ENCODE measurements around the gene PAX4. TPM values are rescaled to one million over a fixed set of nuclear protein-coding genes. Genes with fewer than 3 reads are reported as not detected.

Gene PAX4
- polyA plus RNA-seq, 3 donors: not detected

DNA sequence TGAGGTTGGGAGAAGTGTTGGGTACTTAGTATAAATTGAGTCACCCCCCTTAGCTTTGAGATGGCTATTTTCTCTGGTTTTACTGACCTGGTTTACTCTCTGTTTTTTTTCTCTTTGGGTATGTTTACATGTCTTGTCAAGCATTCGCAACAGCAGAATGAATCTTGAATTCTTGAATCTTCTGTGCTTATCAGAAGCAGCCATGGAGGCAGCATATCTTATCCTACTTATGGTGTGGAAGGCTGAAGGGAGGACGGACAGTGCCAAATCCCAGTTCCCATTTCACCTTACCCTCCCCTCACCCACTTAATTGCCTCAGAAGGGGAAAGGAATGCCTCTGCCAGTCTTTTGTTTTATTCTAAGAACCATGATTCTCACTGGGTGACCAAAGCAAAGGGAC, 37.8 kb upstream of the PAX4 start:
- Histone ChIP-seq H3K79me2 (ENCODE audit: insufficient read depth, low read length) (peaks cover 85% of the 10 kb centered on the region), H3K9me3 (replicated peaks in 1 of 2; ENCODE audit: control insufficient read depth in 1 of 2, insufficient read depth in 1 of 2, low read length in 2 of 2) (no peaks in the 10 kb centered on the region), H4K20me1 (ENCODE audit: insufficient read depth, low read length) (peaks cover 35% of the 10 kb centered on the region), H2AFZ (ENCODE audit: insufficient read depth, low read depth, low read length, poor library complexity, severe bottlenecking) (no peak overlapping the region), H3K36me3 (replicated peaks in 1 of 2; ENCODE audit: control insufficient read depth in 1 of 2, insufficient read depth in 2 of 2, low read length in 2 of 2) (peaks cover 0 to 22% of the 10 kb centered on the region in 2 donors), H3K9ac (ENCODE audit: insufficient read depth, low read length, poor library complexity, severe bottlenecking) (no peak overlapping the region), H3K27me3 (ENCODE audit: control insufficient read depth in 2 of 2, insufficient read depth in 2 of 2, low read length in 2 of 2) (no peaks in the 10 kb centered on the region), H3K4me2 (replicated peaks; ENCODE audit: extremely low read depth, low read length, poor library complexity, severe bottlenecking) (peak overlapping the region; percentile 76), H3K4me1 (ENCODE audit: control insufficient read depth in 1 of 2, insufficient read depth in 2 of 2, low read length in 2 of 2) (peaks cover 61 to 71% of the 10 kb centered on the region in 2 donors), H3K4me3 (replicated peaks in 1 of 3; ENCODE audit: low read depth in 2 of 3, low read length in 3 of 3) (peak overlapping the region in 1 of 3 experiments; percentile 53), H3K27ac (ENCODE audit: low read depth in 1 of 2, low read length in 2 of 2) (peak overlapping the region in 1 of 2 donors; percentile 74)
- TF ChIP-seq CTCF (IDR thresholded peaks at IDR 0.05): no peak
- no CpG with 5 or more reads among the region's 2 CpGs for whole genome bisulfite sequencing (ENCODE audit: insufficient coverage)
- peaks cover 14 to 26% of the 10 kb centered on the region in 2 donors for H3K36me3 Mint-ChIP-seq
- H3K27ac Mint-ChIP-seq: peak overlapping the region; percentile 25 to 94 (median 86)
- no peak for DNase-seq
- no peak overlapping the region for H3K4me3 Mint-ChIP-seq
- intact Hi-C loops (cut with micrococcal nuclease): loop anchor here in 1 of 2 donors (10.0 kb wide), 1 partner anchor 261 kb away; the partner anchor contains the start of gene ZNF800
- peaks cover 0 to 7% (median 0%) of the 10 kb centered on the region in 7 donors for H3K9me3 Mint-ChIP-seq
- peaks cover 71% of the 10 kb centered on the region for H3K4me1 Mint-ChIP-seq
- peaks cover 0 to 2% (median 0%) of the 10 kb centered on the region in 3 donors for H3K27me3 Mint-ChIP-seq (ENCODE audit: low read depth in 3 of 3)

- WGBS (ENCODE audit: insufficient coverage): 44% methylated on average over 3 of the region's 5 CpGs
- Histone ChIP-seq H3K79me2 (ENCODE audit: insufficient read depth, low read length) (peaks cover 75% of the 10 kb centered on the region), H3K4me2 (replicated peaks; ENCODE audit: extremely low read depth, low read length, poor library complexity, severe bottlenecking) (peak overlapping the region; percentile 76), H3K9ac (ENCODE audit: insufficient read depth, low read length, poor library complexity, severe bottlenecking) (no peak overlapping the region), H2AFZ (ENCODE audit: insufficient read depth, low read depth, low read length, poor library complexity, severe bottlenecking) (peak overlapping the region; percentile 58), H3K27ac (ENCODE audit: low read depth in 1 of 2, low read length in 2 of 2) (peak overlapping the region in 1 of 2 donors; percentile 74), H4K20me1 (ENCODE audit: insufficient read depth, low read length) (peaks cover 26% of the 10 kb centered on the region), H3K36me3 (replicated peaks in 1 of 2; ENCODE audit: control insufficient read depth in 1 of 2, insufficient read depth in 2 of 2, low read length in 2 of 2) (peaks cover 0 to 11% of the 10 kb centered on the region in 2 donors), H3K9me3 (replicated peaks in 1 of 2; ENCODE audit: control insufficient read depth in 1 of 2, insufficient read depth in 1 of 2, low read length in 2 of 2) (no peaks in the 10 kb centered on the region), H3K4me3 (replicated peaks in 1 of 3; ENCODE audit: low read depth in 2 of 3, low read length in 3 of 3) (peak overlapping the region; percentile 3 to 53 (median 9)), H3K4me1 (ENCODE audit: control insufficient read depth in 1 of 2, insufficient read depth in 2 of 2, low read length in 2 of 2) (peaks cover 56 to 70% of the 10 kb centered on the region in 2 donors), H3K27me3 (ENCODE audit: control insufficient read depth in 2 of 2, insufficient read depth in 2 of 2, low read length in 2 of 2) (no peaks in the 10 kb centered on the region)
- Mint-ChIP-seq H3K27ac (peak overlapping the region; percentile 75 to 94 (median 87)), H3K4me1 (peaks cover 66% of the 10 kb centered on the region), H3K27me3 (ENCODE audit: low read depth in 3 of 3) (peaks cover 0 to 2% (median 0%) of the 10 kb centered on the region in 3 donors), H3K4me3 (peak overlapping the region; percentile 66 to 84), H3K9me3 (peaks cover 0 to 7% (median 0%) of the 10 kb centered on the region in 7 donors), H3K36me3 (peaks cover 7 to 16% of the 10 kb centered on the region in 2 donors)
- TF ChIP-seq CTCF (IDR thresholded peaks at IDR 0.05): no peak
- peak in 2 of 3 donors; percentile 21 to 29 for DNase-seq
- intact Hi-C loops (cut with micrococcal nuclease): loop anchor here (5.0 to 10.0 kb wide), 2 partner anchors 67 to 260 kb away; partner anchors contain the start of genes ARF5 (in 1 of the 2), GCC1 (in 1 of the 2) and ZNF800 (in 1 of the 2)
Observed at GRCh38 chr7:127654404-127655394, 36.8 kb upstream of the PAX4 start.
